HEK293T (cell line): ENCODE measurements around the gene TP53I11.

ENCODE experiments used
- CTCF ChIA-PET: fragments of 350-600 bp; formaldehyde crosslinking; extraction: SDS; loops from one replicate; lab custom pipeline; 2021; ENCODE audit warnings: antibody characterized with exemption, inconsistent platforms; lab: Yijun Ruan, JAX
- POLR2A ChIA-PET: fragments of 350-600 bp; formaldehyde crosslinking; extraction: SDS; loops from one replicate; lab custom pipeline; 2020; ENCODE audit warnings: antibody characterized with exemption, inconsistent platforms; lab: Yijun Ruan, JAX
- DNase-seq: peaks from one replicate; pipeline ENCODE4 v3.0.0; 2012; ENCODE audit warnings: mixed read lengths; ENCODE audit errors: extremely low spot score
- ARNT ChIP-seq: fragments of 450-650 bp; IDR thresholded peaks from 2 replicates; pipeline ENCODE4 v1.6.1; 2017; ENCODE audit warnings: mild to moderate bottlenecking
- BHLHE40 ChIP-seq: fragments of 450-650 bp; IDR thresholded peaks from 2 replicates; pipeline ENCODE4 v1.6.1; 2016; ENCODE audit warnings: mild to moderate bottlenecking, moderate library complexity, borderline replicate concordance
- CTBP1 ChIP-seq: fragments of 450-650 bp; IDR thresholded peaks from 2 replicates; pipeline ENCODE4 v1.6.1; 2016; ENCODE audit warnings: borderline replicate concordance
- ELF4 ChIP-seq: fragments of 450-650 bp; IDR thresholded peaks from 2 replicates; pipeline ENCODE4 v1.6.1; 2017; ENCODE audit warnings: antibody characterized with exemption
- FOXA1 ChIP-seq: fragments of 450-650 bp; IDR thresholded peaks from 2 replicates; pipeline ENCODE4 v1.6.1; 2016; ENCODE audit warnings: mild to moderate bottlenecking
- FOXK2 ChIP-seq: fragments of 450-650 bp; IDR thresholded peaks from 2 replicates; pipeline ENCODE4 v1.6.1; 2016; ENCODE audit warnings: mild to moderate bottlenecking
- FOXM1 ChIP-seq: fragments of 450-650 bp; IDR thresholded peaks from 2 replicates; pipeline ENCODE4 v1.6.1; 2017; ENCODE audit warnings: mild to moderate bottlenecking, borderline replicate concordance
- HDGF ChIP-seq: fragments of 450-650 bp; IDR thresholded peaks from 2 replicates; pipeline ENCODE4 v1.6.1; 2017; ENCODE audit warnings: antibody characterized with exemption, borderline replicate concordance
- L3MBTL2 ChIP-seq: fragments of 450-650 bp; conservative IDR thresholded peaks from 2 replicates; pipeline ENCODE4 v1.6.1; 2016; ENCODE audit warnings: mild to moderate bottlenecking
- LEF1 ChIP-seq: fragments of 450-650 bp; IDR thresholded peaks from 2 replicates; pipeline ENCODE4 v1.6.1; 2017; ENCODE audit warnings: mild to moderate bottlenecking, borderline replicate concordance
- NFRKB ChIP-seq: fragments of 450-650 bp; IDR thresholded peaks from 2 replicates; pipeline ENCODE4 v1.6.1; 2016; ENCODE audit warnings: mild to moderate bottlenecking, moderate library complexity
- PKNOX1 ChIP-seq: fragments of 450-650 bp; IDR thresholded peaks from 2 replicates; pipeline ENCODE4 v1.6.1; 2016
- SP1 ChIP-seq: fragments of 450-650 bp; IDR thresholded peaks from 2 replicates; pipeline ENCODE4 v1.6.1; 2017
- SUZ12 ChIP-seq: fragments of 450-650 bp; IDR thresholded peaks from 2 replicates; pipeline ENCODE4 v1.6.1; 2016; ENCODE audit warnings: mild to moderate bottlenecking
- TARDBP ChIP-seq: fragments of 450-650 bp; IDR thresholded peaks from 2 replicates; pipeline ENCODE4 v1.6.1; 2016
- ZNF384 ChIP-seq: fragments of 450-650 bp; IDR thresholded peaks from 2 replicates; pipeline ENCODE4 v1.6.1; 2016

Gene TP53I11

DNA sequence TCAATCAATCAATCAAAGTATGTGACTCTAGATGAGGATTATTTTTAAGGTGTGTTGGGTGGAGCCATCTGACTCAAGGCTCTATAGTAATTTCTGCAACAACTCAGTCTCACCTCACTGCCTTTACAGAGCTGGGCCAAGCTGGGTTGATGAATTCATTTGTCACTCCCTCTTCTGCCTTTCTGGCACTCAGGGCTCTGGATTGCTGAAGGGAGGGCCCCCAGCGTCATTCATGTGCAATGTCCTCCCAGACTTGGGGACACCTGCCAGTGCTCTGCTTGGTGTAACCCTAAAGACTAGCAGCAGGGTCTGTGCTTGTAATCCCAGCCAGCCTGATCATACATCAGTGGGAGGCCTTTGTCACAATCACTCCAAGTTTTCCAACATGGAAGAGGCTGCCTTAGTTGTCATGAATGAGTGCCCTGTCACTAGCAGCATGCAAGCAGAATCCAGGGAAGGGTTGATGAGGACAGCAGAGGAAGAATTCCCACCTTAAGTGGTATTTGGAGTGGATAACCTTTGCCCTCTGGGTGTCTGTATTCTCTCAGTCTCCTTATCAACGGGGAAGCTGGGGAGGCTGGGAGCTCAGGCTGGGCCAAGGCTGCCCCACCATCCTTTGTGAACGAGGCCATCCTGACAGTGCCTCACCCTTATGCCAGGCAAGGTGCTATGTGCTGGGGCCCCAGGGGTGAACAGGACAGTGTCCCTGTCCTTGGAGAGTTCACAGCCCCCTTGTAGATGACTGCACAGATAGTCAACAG lies 2.0 kb upstream of the TP53I11 start:
- CTCF ChIA-PET, result no interaction called here
- POLR2A ChIA-PET, result no interaction called here
- TF ChIP-seq L3MBTL2 (no peak), ZNF384 (no peak)
- DNase-seq, result no peak

DNA sequence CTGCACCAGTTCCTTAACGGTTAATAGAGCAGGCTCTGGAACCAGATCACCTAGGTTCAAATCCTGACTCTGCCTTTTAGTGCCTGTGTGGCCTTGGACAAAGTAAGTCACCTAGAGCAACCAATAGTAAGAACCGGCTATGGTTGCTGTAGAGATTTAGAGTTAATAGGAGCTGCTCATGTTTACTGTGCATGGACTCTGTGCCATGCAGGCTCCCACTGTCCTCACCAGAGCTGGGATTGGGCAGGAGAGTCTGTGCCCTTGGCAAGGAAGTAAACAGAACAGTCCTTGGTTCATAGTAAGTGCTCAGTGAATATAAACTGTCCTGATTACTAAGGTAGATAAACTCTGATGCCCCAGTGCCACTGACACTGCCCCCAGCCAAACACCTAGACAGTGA lies 1.4 kb upstream of the TP53I11 start:
- no peak for TF ChIP-seq NFRKB
- TF ChIP-seq FOXK2, result no peak
- no peak for TF ChIP-seq SUZ12
- no peak for TF ChIP-seq CTBP1
- TF ChIP-seq TARDBP, result no peak
- CTCF ChIA-PET, result no interaction called here
- DNase-seq, result no peak
- POLR2A ChIA-PET, result no interaction called here

DNA sequence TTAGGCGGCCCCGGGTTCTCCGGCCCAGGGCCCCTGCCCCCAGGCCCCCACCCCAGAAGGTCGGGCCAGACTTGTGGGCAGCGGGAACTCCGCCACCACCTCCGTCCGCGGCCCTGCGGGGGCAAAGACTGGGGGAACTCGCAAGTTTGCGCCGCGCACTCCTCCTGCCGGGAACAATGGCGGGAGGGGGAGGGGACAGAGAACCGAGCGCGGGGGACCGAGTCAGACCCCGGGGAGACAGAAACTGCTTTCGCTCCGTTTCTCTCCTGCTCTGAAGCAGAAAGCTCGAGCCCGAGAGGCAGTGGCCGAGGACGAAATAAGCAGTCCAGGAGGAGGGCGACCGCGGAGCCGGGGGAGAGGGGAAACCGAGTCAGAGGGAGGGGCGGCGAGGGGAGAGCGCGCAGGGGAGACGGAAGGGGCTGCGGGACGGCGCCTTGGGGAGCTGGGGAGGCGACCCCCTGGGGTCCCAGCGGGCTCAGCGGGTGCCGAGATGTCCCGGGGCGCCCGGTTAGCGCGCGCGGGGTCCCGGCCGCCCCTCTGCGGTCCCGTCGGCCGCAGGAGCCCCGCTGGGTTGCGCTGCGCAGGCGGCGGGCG lies 555 bp downstream of the TP53I11 start:
- DNase-seq, result peak; percentile 31
- ChIA-PET CTCF (interaction anchor here (0.8 to 0.9 kb wide), 3 partner anchors 9 to 18 kb away, joined by 3 read pairs; no protein-coding TSS in a partner anchor), POLR2A (no interaction called here)
- no peak for TF ChIP-seq FOXM1
- TF ChIP-seq NFRKB, result no peak
- TF ChIP-seq LEF1, result no peak

DNA sequence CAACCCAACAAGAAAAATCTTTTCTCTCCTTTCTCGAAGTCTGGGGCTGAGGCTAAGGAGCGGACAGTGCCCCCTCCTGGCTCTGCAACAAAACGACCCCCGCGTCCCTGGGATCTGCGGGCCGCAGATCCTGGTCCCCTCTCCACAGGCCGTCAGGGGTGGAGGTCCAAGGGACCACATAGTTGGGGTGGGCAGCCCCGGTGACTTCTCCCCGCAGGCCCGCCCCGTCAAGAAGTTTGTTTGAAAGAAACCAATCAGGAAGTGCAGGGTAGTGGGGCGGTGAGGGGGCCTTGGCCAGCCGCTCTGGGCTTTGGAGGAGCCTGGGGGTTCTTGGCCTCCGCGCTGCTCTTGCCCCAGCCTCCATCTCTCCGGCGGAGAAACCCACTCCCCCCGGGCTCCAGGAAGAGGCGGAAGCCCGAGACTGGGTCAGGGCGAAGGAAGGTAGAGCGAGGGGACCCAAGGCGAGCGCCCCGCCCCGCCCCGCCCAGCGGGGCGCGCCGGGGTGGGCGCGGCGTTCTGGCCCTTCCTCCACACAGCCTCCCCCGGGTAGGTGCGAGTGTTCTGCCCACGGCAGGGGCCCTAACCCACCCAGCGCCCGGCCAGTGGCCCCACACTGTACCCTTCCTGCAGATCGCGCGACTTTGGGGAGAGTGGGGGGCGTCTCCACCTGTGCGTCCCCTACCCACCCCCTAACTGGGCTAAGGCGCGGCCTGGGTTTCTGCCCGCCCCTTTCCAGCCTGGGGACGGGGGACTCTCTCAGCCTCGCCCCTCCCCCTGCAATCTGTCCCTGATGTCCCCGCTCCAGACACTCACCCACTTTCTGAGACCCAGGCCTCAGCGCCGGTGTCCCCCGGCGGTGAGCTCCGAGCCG lies 1.3 kb downstream of the TP53I11 start:
- peak; percentile 50 for DNase-seq
- ChIA-PET CTCF (interaction anchor here (0.9 kb wide), 2 partner anchors 8 to 17 kb away, joined by 3 read pairs; no protein-coding TSS in a partner anchor), POLR2A (no interaction called here)
- no peak for TF ChIP-seq LEF1
- TF ChIP-seq ELF4, result no peak
- TF ChIP-seq PKNOX1, result no peak
- TF ChIP-seq ZNF384, result no peak
- no peak for TF ChIP-seq FOXA1
- no peak for TF ChIP-seq CTBP1
- TF ChIP-seq FOXK2, result no peak
- no peak for TF ChIP-seq BHLHE40
- no peak for TF ChIP-seq FOXM1
- no peak for TF ChIP-seq NFRKB
- TF ChIP-seq SUZ12, result no peak
- no peak for TF ChIP-seq L3MBTL2
- no peak for TF ChIP-seq SP1
- TF ChIP-seq HDGF, result no peak
- TF ChIP-seq ARNT, result no peak
- no peak for TF ChIP-seq TARDBP

GRCh38 chr11:44948155-44948554 lies 2.5 kb downstream of the TP53I11 start:
- CTCF ChIA-PET, result interaction anchor here (1.0 to 1.9 kb wide), 2 partner anchors 11 to 157 kb away, joined by 6 to 7 read pairs; no protein-coding TSS in a partner anchor

More at GRCh38 chr11:44948155-44948554, 2.5 kb downstream of the TP53I11 start:
- TF ChIP-seq FOXA1 (no peak), SUZ12 (no peak), PKNOX1 (no peak), NFRKB (no peak), CTBP1 (no peak), ELF4 (no peak), LEF1 (no peak), BHLHE40 (no peak), ZNF384 (no peak), SP1 (no peak), HDGF (no peak), FOXK2 (no peak), ARNT (no peak), TARDBP (no peak), FOXM1 (no peak)
- no peak for DNase-seq
- POLR2A ChIA-PET, result no interaction called here
